HG03378 (cell line): ENCODE measurements around the gene HMX3.

Experiments used
- ATAC-seq: cut with Tn5 transposase; IDR thresholded peaks from one replicate; pipeline ENCODE4 v1.9.1; 2021; ENCODE audit warnings: mild to moderate bottlenecking, moderate library complexity; ENCODE audit not compliant: unreplicated experiment

Gene HMX3

DNA sequence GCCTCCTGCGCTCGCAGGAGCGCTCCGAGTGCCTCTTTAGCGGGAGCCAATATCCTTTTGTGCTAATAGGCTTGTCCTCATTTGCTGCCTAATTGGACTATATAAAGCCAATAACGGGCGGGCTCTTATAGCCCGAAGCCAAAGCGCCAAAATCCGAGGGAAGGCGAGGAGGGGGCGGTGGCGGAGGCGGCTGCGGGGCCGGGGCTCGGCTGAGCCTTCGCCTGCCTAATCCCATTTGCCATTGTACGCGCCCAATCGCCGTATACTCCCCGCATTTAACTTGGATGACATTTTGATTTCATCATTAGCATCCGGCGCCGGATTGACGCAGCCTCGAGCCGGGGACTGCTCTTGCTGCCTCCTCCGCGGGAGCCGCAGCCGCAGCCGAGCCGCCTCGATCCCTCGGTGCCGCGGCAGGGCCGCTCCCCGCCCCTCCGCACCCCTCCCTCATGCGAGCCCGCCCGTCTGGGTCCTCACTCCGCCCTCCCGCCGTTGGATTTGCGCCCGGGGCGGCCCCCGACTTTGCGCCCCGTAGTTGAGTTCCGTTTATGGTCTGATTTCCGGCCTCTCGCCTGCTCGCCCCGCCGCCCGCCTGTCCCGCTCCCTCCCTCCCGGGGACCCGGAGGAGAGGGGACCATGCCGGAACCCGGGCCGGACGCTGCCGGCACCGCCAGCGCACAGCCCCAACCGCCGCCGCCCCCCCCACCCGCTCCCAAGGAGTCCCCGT lies at the start of gene HMX3:
Gene HMX3 (plus strand): TSS at position 556 of the 727 bp plus-strand sequence. CDS start 81 bp downstream, at position 637.
- no peak for ATAC-seq

DNA sequence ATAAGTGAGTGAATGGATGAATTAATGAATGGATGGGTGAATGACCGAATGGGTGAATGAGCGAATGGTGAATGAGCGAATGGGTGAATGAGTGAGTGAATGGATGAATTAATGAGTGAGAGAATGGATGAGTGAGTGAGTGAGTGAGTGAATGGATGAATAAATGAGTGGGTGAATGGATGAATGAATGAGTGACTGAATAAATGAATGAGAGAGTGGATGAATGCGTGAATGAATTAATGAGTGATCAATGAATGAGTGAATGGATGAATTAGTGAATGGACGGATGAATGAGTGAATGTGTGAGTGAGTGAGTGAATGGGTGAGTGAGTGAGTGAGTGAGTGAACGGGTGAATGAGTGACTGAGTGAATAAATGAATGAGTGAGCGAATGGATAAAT lies 49.5 kb upstream of the HMX3 start:
- no peak for ATAC-seq

DNA sequence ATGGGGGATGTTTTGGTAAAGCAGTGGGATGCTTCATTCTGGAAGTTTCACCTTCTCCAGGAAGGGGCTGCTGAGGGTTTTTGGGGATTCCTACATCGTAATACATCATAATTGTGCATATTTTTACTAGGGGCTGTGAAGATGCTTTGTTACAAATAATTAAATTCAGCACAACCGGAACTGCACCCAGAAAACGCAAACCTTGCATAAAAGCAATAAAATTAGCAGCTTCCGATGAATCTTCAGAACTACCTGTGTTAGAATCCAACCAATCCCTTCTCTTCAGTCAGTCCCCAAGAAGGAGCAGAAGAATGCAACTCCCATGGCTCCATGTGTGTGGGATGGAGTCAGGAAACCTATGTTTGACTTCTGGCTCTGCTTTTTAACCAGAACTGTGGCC lies 48.4 kb upstream of the HMX3 start:
- no peak for ATAC-seq

DNA sequence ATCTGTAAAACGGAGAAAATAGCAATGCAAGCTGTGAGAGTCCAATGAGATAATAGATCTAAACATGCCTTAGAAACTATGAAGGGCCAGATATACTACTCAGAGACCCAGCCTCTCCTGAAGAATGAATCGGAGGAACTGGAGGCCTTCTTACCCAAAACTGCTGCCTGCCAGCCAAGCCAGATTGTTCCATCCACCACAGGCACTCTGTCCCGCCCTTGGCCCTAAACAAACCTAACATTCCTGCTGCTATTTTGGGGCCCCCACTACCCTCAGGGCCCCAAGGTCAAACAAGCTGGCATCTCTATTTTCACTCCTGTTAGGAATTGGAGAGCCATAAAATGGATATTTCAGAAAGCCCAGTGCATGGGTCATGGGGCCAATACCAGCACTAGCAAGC lies 48.0 kb upstream of the HMX3 start:
- no peak for ATAC-seq

DNA sequence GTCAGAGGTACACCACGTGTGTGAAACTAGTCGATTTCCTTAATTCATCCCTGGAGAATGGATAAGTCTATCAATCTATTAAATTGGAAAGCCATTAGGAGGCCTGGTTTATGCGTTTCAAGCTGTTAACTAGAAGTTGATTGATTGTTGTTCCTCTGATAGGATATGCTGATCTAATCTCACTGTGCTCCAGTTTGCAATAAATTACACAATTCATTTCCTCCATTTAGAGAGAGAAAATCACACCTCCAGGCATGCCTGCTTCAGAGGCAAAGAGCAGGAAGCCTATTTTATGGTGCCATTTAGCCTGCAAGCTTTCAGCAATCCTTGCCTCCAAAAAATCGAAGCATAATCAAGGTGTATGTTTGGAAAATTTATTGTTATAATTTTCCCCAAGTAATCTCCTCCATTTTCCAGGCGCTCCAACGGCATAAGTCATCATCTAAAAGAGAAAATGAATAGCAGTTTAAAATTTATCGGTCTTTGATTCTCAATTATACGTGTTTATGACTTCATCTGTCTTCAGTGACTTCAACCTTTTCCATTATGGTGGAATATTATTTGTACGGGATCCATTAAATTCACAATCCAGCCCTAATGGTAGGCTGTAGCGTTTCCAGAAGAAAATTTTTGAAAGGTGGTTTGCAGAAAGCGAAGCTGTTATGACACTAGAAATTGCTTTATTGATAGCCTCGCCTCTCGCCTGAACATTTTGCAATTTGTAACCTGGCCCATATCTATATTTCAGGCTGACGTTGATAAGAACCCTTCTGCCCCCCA lies 42.9 kb upstream of the HMX3 start:
- ATAC-seq, result no peak

DNA sequence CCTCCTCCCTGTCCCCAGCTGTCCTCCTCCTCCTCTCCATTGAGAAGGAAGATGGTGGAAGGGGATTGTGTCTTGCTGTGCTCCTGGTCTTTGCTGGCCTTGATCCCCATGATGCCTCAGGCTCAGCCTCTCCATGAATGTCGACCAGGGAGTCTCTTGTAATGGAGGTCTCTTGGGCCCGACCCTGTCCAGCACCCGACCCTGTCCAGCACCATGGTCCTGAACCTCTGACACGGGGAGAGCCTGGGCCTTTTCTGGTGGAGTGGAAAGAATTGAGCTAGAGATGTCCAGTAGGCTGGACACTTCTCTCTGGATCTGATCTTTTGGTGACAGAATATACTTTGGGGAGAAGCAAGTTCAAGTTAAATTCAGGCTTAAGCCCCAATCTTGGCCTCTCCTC lies 42.3 kb upstream of the HMX3 start:
- ATAC-seq, result no peak

DNA sequence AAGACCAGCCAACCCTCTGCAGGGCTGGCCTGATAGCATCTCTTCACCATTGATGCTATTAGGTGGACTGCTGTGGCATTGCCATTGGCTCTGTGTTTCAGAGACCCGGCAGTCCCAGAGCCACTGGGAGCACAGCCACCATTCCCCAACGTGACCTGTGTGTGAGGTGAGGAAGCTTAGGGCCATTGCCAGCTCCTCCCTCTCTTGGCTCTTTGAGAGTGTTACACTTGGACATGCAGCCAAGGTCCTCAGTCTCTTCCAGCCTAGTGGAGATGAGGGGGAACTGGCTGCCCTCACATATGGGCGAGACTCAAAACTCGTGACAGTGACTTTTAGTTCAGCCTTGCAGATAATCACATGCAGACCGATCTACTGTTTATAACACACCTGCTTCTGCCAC lies 39.3 kb upstream of the HMX3 start:
- no peak for ATAC-seq

DNA sequence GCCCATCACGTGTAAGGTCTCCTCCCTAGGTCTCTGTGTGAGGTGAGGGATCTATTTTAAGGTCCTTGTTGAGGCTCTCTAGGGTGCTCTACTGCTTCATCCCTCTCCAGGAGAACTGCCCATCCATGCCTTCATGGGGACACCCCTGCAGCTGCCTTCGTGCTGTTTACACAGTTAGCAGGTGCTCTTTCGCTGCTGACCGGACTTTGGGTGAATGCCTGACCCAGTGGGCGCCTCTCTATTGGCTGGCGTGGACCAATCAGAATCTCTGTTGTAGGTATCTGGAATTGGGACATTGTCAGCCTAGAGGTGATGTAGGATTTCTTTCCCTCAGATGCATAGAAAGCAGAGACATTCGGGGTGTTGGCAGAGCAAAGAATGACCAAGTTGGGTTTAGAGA lies 38.7 kb upstream of the HMX3 start:
- ATAC-seq, result no peak

DNA sequence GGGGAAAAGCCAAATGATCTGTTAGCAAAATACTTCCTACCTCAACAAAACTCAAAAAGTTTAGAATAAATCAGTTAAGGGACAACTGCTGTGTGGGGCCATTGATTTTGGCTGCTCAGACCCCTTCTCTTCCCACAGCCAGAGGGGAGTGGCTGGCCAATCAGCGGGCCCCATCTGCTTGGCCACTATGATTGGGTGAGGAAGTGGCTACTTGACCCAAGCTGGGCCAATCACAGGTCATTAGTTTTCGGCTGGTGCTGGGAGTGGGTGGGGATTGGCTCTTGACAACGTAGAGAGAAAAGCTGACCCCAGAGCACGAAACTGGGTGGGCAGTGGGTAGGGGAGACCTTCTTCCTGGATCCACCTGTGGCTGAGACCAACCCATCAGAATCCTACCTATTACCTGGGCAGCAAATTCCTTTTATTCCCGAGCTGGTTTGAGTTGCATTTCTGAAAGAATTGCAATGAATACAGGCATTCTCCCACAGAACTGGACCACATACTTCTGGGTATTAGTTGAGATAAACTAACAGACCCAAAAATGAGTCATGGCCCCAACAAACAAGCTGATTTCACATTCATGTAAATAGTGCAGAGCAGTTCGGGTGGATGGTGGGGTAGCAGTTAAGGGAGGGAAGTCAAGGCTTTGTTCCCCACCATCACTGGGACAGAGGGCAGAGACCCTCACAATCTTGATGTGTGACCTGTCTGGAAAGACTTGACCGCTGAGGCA lies 35.6 kb upstream of the HMX3 start:
- ATAC-seq, result no peak

DNA sequence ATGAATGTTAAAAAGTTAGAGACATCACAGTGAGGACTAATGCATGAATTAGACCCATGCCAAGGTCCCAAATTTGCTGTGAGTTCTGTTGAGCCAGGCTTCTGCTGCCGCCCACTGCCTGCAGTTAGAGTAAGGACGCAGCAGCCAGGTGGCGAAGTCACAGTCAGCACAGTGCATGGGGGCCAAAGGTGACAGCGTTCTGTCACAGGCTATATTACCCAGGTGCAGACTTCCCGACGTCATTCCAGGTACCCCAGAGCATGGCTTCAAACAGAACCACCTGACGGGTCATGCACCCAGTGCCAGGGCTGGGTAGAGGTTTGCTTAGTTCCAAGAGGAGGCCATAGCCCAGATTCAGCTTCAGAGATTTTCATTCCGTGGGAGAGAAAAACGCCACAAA lies 33.9 kb upstream of the HMX3 start:
- no peak for ATAC-seq

DNA sequence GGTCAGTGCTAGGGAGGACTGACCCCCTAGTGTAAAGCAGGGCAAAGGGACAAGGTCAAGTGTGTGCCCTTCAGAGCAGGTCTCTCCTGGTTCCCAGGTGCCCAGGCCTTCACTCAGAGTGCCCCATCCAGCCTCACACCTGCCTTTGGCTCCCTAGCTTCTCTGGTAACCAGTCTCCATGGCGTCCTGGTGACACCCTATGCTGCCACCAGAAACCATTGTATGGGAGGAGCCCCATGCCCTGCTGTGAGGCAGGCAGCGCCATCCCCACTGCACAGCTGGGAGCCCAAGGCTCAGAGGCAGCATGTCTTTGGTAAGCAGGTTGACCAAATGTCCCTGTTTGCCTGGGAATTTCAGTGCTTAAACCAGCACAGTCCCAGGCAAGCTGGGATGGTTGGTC lies 33.1 kb upstream of the HMX3 start:
- no peak for ATAC-seq

DNA sequence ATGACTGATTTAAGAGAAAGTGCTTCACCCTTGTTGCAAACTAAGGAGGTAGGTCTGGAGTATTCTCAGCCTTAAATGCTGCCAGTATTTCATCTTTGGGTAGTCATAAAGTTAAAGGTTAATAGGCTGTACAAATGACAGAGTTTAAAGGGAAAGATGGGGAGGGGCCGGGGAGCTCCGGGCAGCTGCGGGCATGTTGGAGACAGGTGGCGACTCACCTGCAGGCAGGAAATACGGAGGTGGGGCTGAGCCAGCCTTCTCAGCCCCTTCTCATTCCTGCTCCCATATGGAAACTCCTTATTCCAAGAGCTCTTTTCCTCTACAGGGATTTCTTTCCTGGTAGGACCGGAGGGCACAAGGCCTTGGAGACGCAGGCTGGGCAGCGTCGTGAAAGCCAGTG lies 31.8 kb upstream of the HMX3 start:
- no peak for ATAC-seq

DNA sequence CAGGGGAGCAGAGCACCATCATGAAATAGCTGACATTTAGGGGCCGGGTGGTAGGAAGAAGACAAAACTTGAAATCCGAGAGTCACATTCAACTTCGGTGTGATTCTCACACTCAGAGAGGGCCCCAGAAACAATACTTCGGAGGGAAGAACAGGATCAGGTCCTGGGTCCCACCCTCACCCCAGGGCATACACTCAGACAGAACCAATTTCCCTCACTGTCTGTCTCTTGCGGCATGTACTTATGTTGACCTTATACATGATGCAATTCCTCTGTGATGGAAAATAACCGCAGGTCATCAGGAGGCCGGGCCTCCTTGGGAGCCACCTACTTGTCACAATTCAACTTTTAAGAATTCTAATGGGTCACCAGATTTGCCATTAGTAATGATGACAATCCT lies 26.3 kb upstream of the HMX3 start:
- ATAC-seq, result no peak

DNA sequence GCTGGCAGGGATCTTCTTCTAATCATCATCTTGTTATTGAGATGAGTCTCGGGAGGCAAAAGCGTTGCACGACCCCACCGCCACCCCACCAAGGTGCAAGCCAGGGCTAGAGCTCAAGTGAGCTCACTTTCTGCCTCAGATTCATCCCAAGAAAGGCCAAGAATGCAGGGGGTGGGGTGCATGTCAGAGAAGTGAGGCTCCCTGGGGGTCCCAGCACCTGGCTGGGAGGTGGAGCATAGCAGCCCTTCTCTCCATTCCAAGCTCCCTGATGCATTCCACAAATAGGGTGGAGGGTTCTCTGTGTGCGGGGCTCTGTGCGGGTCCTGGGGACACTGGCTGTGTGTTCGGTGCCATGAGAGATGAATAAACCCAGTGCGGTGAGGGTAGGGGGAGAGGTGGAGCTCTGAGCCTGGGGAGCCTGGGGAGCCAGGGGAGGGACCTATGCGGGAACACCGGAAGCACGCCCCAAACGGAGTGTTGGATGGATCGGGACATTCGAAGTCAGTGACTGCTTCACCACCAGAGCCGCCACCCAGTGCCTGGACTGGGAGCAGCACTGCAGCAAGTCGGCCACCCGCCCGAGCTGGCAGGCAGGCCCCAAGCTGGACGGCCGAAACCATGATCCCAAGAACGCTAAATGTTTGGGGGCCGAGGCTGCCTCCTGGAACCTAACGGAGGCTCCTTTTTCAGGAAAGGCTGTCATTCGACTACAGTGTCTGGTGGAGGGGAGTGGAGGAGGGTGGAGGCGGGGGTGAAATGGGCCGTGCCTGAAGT lies 17.9 kb upstream of the HMX3 start:
- no peak for ATAC-seq

DNA sequence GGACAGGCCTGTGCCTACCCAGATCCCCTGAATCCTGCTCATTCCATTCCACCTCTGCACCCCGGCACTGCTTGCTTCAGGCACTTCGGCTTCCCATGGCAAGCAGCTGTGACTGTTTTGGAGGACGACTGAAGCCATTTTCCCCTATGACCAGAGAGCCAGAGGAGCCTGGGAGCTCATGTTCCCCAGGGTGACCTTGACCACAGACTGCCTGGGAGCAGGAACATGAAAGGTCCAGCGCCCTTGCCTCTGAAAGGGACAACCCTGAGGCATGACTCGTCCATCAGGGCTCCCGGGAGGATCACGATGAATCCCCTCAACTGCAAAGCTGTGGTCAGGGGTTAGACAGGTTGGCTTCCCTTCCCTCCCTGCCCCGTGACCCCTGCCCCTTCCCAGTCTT lies 16.7 kb upstream of the HMX3 start:
- no peak for ATAC-seq

DNA sequence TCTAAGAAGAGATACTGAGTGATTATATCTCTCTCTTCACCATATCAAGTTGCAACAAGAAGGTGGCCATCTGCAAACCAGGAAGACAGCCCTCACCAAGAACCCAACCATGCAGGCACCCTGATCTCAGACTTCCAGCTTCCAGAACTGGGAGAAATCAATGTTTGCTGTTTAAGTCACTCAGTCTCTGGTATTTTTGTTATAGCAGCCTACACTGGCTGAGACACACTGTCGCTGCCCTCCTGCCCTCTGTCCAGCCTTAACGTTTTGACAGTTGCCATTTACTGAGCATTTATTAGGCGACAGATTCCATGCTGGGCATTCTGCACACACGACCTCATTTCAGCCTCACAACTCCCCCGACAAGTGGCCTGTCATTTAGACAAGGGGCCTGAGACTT lies 9.5 kb upstream of the HMX3 start:
- ATAC-seq, result no peak

DNA sequence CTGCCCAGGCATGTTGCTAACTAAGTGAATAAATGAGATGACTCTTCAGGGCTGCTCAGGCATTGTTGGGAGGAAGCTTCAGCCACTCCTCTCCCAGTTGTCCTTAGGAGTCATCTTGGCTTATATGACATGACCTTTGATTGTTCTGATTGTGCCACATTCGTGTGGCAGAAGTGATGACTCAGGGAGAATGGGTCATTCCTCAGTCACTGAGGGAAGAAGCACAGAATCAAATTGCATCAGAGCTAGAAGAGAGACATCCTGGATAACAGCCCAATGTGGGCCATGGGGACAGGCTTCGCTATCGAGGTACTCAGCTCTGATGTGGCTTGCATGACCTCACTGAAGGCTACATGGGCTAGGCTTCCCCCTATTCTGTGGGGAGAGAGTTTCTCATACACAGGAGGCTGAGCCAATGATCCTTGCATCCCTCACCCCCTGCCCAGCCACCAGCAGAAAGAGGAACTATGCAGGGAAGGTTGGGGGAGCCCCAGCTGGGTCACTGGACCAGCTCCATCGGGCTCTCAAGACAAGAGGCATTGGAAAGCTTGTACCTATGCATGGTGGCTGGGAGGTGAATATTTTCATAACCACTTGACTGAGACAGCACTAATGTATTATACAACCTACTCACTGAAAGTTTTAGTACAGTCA lies 6.0 kb upstream of the HMX3 start:
- ATAC-seq, result no peak

DNA sequence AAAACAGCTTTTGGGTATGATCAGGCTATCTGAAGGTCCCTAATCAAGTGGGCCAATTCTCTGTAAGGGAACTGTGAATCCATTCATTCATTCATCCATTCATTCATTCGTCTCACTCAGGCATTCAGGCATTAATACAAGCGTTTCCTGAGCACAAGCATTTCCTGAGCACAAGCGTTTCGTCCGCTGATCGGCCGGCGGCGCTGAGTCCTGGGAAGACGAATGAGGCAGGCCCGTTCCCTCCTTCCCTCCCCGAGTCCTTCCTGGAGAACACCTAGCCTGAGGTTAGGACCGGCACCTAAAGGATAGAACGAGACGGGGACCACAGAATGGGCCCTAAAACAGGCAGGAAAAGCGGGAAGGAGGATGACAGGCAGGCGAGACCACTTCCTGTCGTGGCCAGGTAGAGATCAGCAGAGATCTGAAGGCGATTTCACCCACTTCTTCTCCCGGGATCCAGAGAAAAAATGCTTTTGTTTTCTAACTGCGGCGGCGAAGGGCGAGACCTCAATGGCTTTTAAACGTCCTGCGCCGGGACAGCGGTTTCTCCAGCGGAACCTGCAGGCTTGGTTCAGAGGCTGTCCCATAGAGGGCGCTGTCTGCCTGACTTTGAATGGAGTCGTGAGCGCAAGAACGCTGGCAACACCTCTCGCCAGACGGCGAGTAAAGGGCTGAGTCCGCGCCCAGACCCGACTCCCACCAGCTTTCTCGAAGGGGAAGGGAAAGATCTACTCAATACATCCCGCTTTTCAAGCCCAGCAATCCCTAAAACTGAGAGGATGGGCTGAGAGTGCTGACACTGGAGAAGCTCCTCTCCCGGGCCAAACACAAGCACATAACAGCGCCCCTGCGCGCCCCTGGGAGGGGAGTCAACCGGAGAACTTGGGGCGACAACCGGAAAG lies 2.9 kb upstream of the HMX3 start:
- ATAC-seq, result no peak

DNA sequence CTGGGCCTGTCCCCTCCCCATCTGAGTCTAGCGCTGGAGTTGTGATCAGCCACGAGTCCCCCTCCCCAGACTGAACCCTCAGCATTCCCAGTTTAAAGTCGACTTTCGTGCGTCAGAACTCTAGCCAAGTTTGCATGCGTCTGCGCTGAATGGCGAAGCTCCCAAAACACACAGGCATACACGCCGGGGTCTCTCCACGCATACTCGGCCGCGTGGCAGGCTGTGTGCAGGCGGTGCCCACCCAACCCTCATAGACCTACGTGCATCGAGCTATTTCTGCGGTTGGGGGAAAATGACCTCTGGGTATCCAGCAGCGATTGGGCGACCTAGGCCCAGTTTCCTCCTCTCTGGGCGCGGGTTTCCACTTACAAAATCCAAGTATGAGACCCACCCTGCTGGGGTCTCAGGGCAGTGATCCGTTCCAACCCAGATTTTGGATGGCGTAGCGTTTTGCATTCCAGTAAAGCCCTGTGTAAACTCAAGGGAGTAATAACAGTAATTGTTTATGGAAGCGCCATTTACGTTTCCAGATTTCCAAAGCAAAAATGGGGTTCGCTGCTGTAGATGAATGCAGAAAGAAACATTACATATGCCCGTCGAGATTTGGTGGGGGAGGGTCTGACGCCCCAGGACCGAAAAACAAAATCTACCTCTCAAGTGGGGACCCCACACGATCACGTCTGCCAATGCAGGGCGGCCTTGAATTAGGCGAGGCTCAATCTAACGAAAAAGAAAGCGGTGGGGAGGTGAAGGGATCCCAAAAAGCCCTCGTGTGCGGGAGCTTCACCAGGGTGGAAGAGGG lies 2.0 kb upstream of the HMX3 start:
- ATAC-seq, result no peak
